ENCODE measurements around the gene CHRNB2.

Gene CHRNB2

GRCh38 chr1:154614247-154614646 lies 46.7 kb downstream of the CHRNB2 start:
- no peak for DNase-seq

DNA sequence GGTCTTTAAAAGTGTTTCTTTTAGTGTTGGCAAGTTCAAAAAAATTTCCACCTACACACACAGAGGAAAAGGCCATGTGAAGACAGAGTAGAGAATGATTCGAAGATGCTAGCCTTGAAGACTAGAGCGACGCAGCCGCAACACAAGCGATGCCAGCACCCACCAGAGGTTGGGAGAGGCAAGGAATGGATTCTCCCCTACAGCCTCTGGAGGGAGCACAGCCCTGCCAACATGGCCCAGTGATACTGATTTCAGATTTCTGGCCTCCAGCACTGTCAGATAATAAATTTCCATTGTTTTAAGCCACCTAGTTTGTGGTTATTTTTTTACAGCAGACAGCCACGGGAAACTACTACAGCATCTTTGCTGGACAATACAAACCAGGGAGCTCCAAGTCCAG lies 47.3 kb downstream of the CHRNB2 start:
- no peak for DNase-seq

GRCh38 chr1:154615411-154615810 lies 47.8 kb downstream of the CHRNB2 start:
- DNase-seq: no peak

DNA sequence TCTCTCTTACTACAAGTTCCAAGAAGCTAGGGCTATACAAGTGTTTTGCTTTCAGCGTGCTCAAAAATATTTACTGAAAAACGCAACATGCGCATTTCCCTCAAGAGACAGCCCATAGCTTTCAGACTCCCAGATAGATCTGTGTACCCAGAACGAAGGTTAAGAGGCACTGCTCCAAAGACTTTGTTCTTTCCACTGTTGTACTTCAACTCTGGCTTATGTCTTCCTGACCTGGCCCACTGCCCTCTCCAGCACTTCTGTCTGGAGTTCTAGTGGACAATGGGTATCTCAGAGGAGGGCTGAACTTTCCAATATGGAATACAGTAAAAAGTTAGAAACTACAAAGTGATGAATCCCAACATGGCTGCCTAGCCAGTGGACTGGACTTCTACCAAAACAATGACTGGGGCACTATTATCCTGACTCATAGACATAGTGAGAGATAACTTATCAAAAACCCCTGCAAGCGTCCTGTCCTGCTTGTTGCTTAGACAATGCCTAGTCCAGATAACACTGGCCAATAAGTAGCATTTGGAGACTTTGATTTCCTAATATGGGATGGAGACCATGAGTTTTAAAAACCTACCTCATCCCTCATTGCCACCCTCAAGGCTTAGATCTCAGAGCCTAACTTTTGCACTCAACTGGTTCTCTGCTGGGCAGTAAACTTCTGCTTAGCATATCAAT lies 49.2 kb downstream of the CHRNB2 start:
- DNase-seq: no peak

- no peak for DNase-seq
Observed at GRCh38 chr1:154619181-154619948, 51.8 kb downstream of the CHRNB2 start.

- DNase-seq: no peak
Observed at GRCh38 chr1:154620751-154621150, 53.2 kb downstream of the CHRNB2 start.

- no peak for DNase-seq
Observed at GRCh38 chr1:154621875-154622274, 54.3 kb downstream of the CHRNB2 start.

DNA sequence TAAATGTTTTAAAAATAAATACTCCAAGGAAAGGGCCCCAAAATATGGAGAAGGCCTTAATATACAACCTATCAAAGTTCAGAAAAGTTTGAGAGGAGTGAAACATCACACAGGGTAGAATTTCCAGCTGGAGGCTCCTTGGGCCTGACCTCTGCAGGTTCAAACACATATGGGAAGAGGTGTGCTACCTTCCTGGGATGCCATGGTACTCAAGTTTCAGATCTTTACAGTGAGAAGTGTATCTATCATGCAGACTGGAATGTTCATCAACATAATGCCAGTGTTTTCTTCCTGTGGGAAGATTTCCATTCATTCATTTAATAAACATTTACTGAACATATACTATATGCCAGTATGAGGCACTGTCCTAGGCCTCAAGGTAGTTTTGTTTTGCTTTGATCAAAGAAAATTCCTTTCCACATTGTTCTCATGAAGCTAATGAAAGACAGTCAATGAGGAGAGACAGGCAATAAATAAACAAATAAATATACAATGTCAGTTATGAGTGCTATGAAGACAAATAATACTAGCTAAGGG lies 55.0 kb downstream of the CHRNB2 start:
- DNase-seq: no peak

GRCh38 chr1:154623358-154623757 lies 55.8 kb downstream of the CHRNB2 start:
- DNase-seq: no peak

- DNase-seq: no peak
Observed at GRCh38 chr1:154624746-154625643, 57.4 kb downstream of the CHRNB2 start.

DNA sequence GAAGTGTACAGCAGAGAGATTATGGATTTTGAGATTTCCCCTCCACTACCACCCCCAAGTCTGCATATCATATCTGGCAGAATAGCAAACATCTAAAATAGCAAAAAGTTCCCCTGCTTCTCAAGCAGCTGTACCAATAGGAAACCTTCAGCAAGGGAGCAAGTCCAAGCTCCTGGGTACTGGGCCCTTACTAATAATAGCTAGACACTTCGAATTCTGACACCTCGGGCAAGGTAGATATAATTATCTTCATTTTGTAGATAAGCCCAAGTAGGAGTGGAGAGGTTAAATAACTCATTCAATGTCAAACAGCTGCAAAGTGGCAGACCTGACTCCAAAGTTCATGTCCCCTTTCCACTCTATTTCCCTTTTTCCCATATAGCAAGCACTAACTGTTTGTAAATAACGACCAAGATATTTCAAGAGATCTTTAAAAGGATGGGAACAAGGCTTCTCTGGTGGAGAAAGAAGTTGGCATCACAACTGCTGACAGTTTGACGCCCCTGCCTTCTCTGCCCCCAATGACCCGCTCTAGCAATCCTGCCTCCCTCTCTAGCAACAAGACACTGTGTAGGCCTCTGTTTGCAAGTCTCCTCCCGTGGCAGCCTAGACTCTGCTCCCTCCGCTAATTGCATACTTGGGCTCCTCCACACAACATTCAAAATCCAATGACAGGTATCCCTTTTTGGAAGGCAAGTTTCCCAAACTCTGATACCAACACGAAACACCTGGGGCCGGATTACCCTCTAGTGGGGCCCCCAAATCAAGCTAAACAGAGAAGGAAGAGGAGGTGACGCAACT lies 59.1 kb downstream of the CHRNB2 start:
- DNase-seq: no peak

DNA sequence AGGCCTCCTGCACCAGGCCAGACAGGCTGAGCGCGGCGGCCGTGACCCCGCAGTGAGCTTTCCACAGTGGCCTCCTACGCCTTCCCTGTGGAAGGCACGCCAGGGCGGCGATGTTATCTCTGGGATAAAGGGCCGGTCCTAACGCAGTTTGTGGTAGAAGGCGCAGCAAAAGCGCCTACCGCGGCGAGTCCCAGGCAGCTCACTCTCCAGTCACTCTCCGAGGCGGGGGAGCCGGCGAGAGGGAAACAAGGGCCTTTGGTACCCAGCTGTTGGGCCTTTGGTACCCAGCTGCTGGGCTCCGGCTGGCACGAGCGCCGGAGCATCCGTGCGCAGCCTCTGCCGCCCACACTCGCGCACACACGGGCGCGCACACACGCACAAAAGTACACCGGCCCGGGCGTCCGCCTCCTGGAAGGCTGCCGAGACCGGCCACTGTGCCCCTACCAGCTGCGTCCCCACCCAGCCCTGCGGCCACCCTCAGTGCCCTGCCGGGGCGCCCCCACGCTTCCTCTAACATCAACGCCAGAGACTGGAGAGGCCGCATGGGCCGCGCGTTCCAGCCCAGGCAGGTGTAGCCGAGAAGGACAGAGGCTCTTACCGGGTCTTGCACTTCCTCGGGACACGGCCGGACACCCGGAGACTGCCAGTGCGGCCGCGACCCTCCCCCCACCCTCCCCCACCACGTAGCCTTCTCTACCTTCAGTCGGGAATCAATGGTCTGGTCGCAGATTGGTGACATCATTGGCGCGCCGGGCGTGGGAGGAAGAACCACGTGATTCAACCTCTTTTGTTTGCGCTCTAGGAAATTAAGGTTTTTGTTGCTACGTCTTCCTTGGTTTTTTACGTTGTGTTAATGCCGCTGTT lies 59.9 kb downstream of the CHRNB2 start:
- DNase-seq: peak; percentile 23

- no peak for DNase-seq
Observed at GRCh38 chr1:154628121-154628405, 60.5 kb downstream of the CHRNB2 start.

GRCh38 chr1:154629061-154629674 lies 61.6 kb downstream of the CHRNB2 start:
- DNase-seq: no peak

All from 8988T (cell line).